ENCODE results near the gene HOXA11. TPM values are rescaled to one million over a fixed set of nuclear protein-coding genes. Genes with fewer than 3 reads are reported as not detected.
A peak's percentile ranks its signal among the peaks of the same experiment; 100 is the strongest.

HOXA11 gene
- total RNA-seq, 4 donors from 2014 or later, result 5.1 to 7.9 (median 6.4) TPM

- DNase-seq (peak in 1 of 2 donors; percentile 85), ATAC-seq (peak; percentile 32 to 47)
- Histone ChIP-seq H3K27ac (peak overlapping the region; percentile 65 to 88 (median 81)), H3K4me3 (peak overlapping the region; percentile 60 to 80 (median 72)), H3K27me3 (no peaks in the 10 kb centered on the region), H3K9me3 (no peaks in the 10 kb centered on the region), H3K36me3 (no peaks in the 10 kb centered on the region), H3K4me1 (peaks cover 12 to 23% of the 10 kb centered on the region in 2 donors)
- TF ChIP-seq CTCF (IDR thresholded peaks at IDR 0.05 in 4 of 5, conservative IDR thresholded peaks at IDR 0.05 in 1 of 5) (peak; percentile 99 to 100 (median 100)), POLR2A (IDR thresholded peaks at IDR 0.05) (no peak)
- intact Hi-C loops (cut with DNase I; ENCODE audit: low total_unique reads) (loop anchor here (1.0 to 10.0 kb wide), 5 partner anchors 307 to 1396 kb away; no protein-coding TSS in a partner anchor), in situ Hi-C loops (cut with MboI; ENCODE audit: low sequenced_read_pairs in 4 of 4) (loop anchor here in 1 of 4 donors (10.0 to 25.0 kb wide), 2 partner anchors 948 to 1296 kb away; partner anchors contain the start of genes CBX3 and HNRNPA2B1)
Observed at GRCh38 chr7:27160546-27161213, 24.4 kb downstream of the HOXA11 start.

GRCh38 chr7:27160145-27160545 is 24.9 kb downstream of the HOXA11 start:
- Histone ChIP-seq H3K4me3 (peak overlapping the region; percentile 60 to 80 (median 72)), H3K4me1 (peaks cover 16 to 28% of the 10 kb centered on the region in 2 donors), H3K36me3 (no peaks in the 10 kb centered on the region), H3K9me3 (no peaks in the 10 kb centered on the region), H3K27me3 (no peaks in the 10 kb centered on the region), H3K27ac (peak overlapping the region; percentile 65 to 88 (median 81))
- no peak for TF ChIP-seq CTCF (IDR thresholded peaks at IDR 0.05 in 4 of 5, conservative IDR thresholded peaks at IDR 0.05 in 1 of 5)
- TF ChIP-seq POLR2A (IDR thresholded peaks at IDR 0.05), result no peak
- in situ Hi-C loops (cut with MboI; ENCODE audit: low sequenced_read_pairs in 4 of 4) (loop anchor here in 1 of 4 donors (10.0 to 25.0 kb wide), 2 partner anchors 948 to 1295 kb away; partner anchors contain the start of genes CBX3 and HNRNPA2B1), intact Hi-C loops (cut with DNase I; ENCODE audit: low total_unique reads) (loop anchor here (5.0 to 10.0 kb wide), 2 partner anchors 1208 to 1395 kb away; no protein-coding TSS in a partner anchor)
- no peak for ATAC-seq
- DNase-seq, result peak in 1 of 2 donors; percentile 12

GRCh38 chr7:27159266-27160144 is 25.5 kb downstream of the HOXA11 start:
- no peak for ATAC-seq

More at GRCh38 chr7:27159266-27160144, 25.5 kb downstream of the HOXA11 start:
- TF ChIP-seq CTCF (IDR thresholded peaks at IDR 0.05 in 4 of 5, conservative IDR thresholded peaks at IDR 0.05 in 1 of 5) (no peak), POLR2A (IDR thresholded peaks at IDR 0.05) (no peak)
- Histone ChIP-seq H3K27ac (peak overlapping the region; percentile 65 to 88 (median 81)), H3K4me3 (no peak overlapping the region), H3K36me3 (no peaks in the 10 kb centered on the region), H3K27me3 (no peaks in the 10 kb centered on the region), H3K9me3 (no peaks in the 10 kb centered on the region), H3K4me1 (peaks cover 16 to 33% of the 10 kb centered on the region in 2 donors)
- DNase-seq, result peak in 1 of 2 donors; percentile 10
- intact Hi-C loops (cut with DNase I; ENCODE audit: low total_unique reads), result loop anchor here (5.0 to 10.0 kb wide), 2 partner anchors 1207 to 1395 kb away; no protein-coding TSS in a partner anchor
- in situ Hi-C loops (cut with MboI; ENCODE audit: low sequenced_read_pairs in 4 of 4), result loop anchor here in 2 of 4 donors (10.0 to 25.0 kb wide), 4 partner anchors 785 to 1295 kb away; partner anchors contain the start of genes CBX3 (in 1 of the 2) and HNRNPA2B1 (in 1 of the 2)

All from gastrocnemius medialis (tissue), 4 donors.